HG03045 (cell line): ENCODE results near the gene NDUFAF8.

Experiments
- ATAC-seq: cut with Tn5 transposase; IDR thresholded peaks from one replicate; pipeline ENCODE4 v1.9.1; 2021; ENCODE audit warnings: mild to moderate bottlenecking, moderate library complexity; ENCODE audit not compliant: unreplicated experiment

The NDUFAF8 gene

GRCh38 chr17:81288715-81289114 lies 49.6 kb downstream of the NDUFAF8 start:
- no peak for ATAC-seq

DNA sequence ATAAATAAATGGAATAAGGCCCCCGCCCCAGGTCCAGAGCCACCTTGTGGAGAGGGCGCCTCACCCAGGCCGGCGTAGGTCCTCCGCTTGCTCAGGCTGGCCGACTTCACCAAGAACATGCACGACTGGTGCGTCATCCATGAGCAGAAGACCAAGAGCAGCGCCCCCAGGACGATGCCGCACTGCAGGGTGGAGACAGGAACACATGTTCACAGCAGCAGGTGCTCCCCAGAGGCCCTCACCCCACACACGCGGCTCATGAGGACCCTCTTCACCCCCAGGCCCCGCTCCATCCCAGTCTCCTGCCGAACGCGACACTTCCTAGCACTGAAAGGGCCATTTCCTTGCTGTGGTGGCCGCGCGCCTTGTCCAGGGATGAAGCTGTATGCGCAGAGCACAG lies 50.5 kb downstream of the NDUFAF8 start:
- no peak for ATAC-seq

DNA sequence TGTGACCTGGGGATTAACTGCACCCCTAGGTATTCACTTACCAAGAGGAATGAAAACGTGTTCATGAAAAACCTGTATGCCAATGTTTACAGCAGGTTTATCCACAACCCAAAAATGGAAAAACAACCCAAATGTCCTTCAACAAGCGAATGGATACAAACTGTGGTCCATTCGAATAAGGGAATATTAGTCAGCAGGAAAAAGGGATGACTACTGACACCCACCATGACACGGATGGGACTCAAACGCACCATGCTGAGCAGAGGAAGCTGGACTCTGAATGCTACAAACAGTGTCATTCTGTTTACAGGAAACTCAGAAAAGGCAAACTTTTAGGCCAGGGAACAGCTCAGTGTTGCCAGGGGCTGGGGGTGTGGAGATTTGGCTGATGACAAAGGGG lies 51.1 kb downstream of the NDUFAF8 start:
- ATAC-seq = no peak
